ENCODE results near the gene INF2. TPM values are rescaled to one million over a fixed set of nuclear protein-coding genes. Genes with fewer than 3 reads are reported as not detected.

INF2 gene
- total and polyA plus RNA-seq, 2 experiments from 2014 or later, result 36.7 to 75.5 TPM

GRCh38 chr14:104681689-104682074 lies 7.7 kb upstream of the INF2 start:
- peak overlapping the region; percentile 99 for H3K27ac ChIP-seq (ENCODE audit: low read depth)
- peak overlapping the region; percentile 48 for H3K4me3 ChIP-seq
- peaks cover 57% of the 10 kb centered on the region for H3K4me1 Mint-ChIP-seq

GRCh38 chr14:104682107-104682593 lies 7.3 kb upstream of the INF2 start:
- H2AFZ ChIP-seq, result no peak overlapping the region
- H3K27me3 ChIP-seq (ENCODE audit: insufficient read depth), result no peaks in the 10 kb centered on the region
- H3F3A ChIP-seq (replicated peaks; ENCODE audit: low read depth), result peaks cover 23% of the 10 kb centered on the region
- Mint-ChIP-seq H3K36me3 (ENCODE audit: low read depth) (no peaks in the 10 kb centered on the region; the same call in 2 of the 3 replicates), H3K9me3 (no peaks in the 10 kb centered on the region), H3K4me3 (peak overlapping the region; percentile 62), H3K27me3 (ENCODE audit: insufficient read depth, low read depth, poor library complexity) (peaks cover 31% of the 10 kb centered on the region), H3K4me1 (peaks cover 55% of the 10 kb centered on the region), H3K27ac (peak overlapping the region; percentile 81)
- no peaks in the 10 kb centered on the region for H3K79me2 ChIP-seq (replicated peaks; ENCODE audit: insufficient read depth)
- peaks cover 47% of the 10 kb centered on the region for H3K4me1 ChIP-seq (ENCODE audit: insufficient read depth)
- no peaks in the 10 kb centered on the region for H3K36me3 ChIP-seq (ENCODE audit: insufficient read depth)
- TF ChIP-seq POLR2AphosphoS5 (IDR thresholded peaks at IDR 0.05; ENCODE audit: low read depth) (no peak; the same call in 1 of the 2 replicates), REST (IDR thresholded peaks at IDR 0.05; ENCODE audit: unreplicated experiment) (no peak), EZH2phosphoT487 (IDR thresholded peaks at IDR 0.05; ENCODE audit: unreplicated experiment) (no peak), CTCF (conservative IDR thresholded peaks at IDR 0.05; ENCODE audit: low read depth in 2 of 2) (peak in 1 of 2 experiments; percentile 18; a peak in 2 of 4 replicates), EZH2 (IDR thresholded peaks at IDR 0.05; ENCODE audit: low read depth, unreplicated experiment) (no peak)
- DNase-seq (ENCODE audit: low spot score) (peak; percentile 89), ATAC-seq (peak; percentile 46)
- H4K20me1 ChIP-seq (replicated peaks; ENCODE audit: insufficient read depth), result no peaks in the 10 kb centered on the region
- peak overlapping the region; percentile 78 for H3K4me2 ChIP-seq
- H3K4me3 ChIP-seq, result peak overlapping the region; percentile 48
- H3K27ac ChIP-seq (ENCODE audit: low read depth), result peak overlapping the region; percentile 99
- no peaks in the 10 kb centered on the region for H3K9me2 ChIP-seq (ENCODE audit: insufficient read depth)

More at GRCh38 chr14:104681689-104682074, 7.7 kb upstream of the INF2 start:
- Histone ChIP-seq H3K79me2 (replicated peaks; ENCODE audit: insufficient read depth) (no peaks in the 10 kb centered on the region), H3K4me2 (peak overlapping the region; percentile 78), H2AFZ (no peak overlapping the region), H3K36me3 (ENCODE audit: insufficient read depth) (no peaks in the 10 kb centered on the region), H4K20me1 (replicated peaks; ENCODE audit: insufficient read depth) (no peaks in the 10 kb centered on the region), H3K9me2 (ENCODE audit: insufficient read depth) (no peaks in the 10 kb centered on the region), H3K4me1 (ENCODE audit: insufficient read depth) (peaks cover 52% of the 10 kb centered on the region), H3F3A (replicated peaks; ENCODE audit: low read depth) (peaks cover 24% of the 10 kb centered on the region), H3K27me3 (ENCODE audit: insufficient read depth) (no peaks in the 10 kb centered on the region)
- TF ChIP-seq ETS1 (IDR thresholded peaks at IDR 0.05), result 0 out of 2 replicates have a peak, but pooled peaks have one; percentile 29
- no peak for TF ChIP-seq NANOG (IDR thresholded peaks at IDR 0.05; ENCODE audit: borderline replicate concordance)
- peak; percentile 28 for ATAC-seq
- peak overlapping the region; percentile 62 for H3K4me3 Mint-ChIP-seq
- H3K9me3 Mint-ChIP-seq, result no peaks in the 10 kb centered on the region
- no peaks in the 10 kb centered on the region; the same call in 2 of the 3 replicates for H3K36me3 Mint-ChIP-seq (ENCODE audit: low read depth)
- H3K27me3 Mint-ChIP-seq (ENCODE audit: insufficient read depth, low read depth, poor library complexity), result peaks cover 28% of the 10 kb centered on the region
- peak; percentile 94 for DNase-seq (ENCODE audit: low spot score)
- H3K27ac Mint-ChIP-seq, result peak overlapping the region; percentile 81
